AG09319 (cell line): ENCODE measurements around the gene DUSP28.

Experiments used
- DNase-seq: peaks from one replicate; pipeline ENCODE4 v3.0.0-alpha.2; 2010; ENCODE audit warnings: low read depth; ENCODE audit errors: extremely low read depth
- CTCF ChIP-seq: IDR thresholded peaks from 2 replicates; pipeline ENCODE4 v1.5.1; 2011; ENCODE audit warnings: low read depth, mild to moderate bottlenecking, inconsistent platforms, low read length, moderate library complexity

DUSP28 gene

GRCh38 chr2:240590681-240591111, 30.5 kb downstream of the DUSP28 start:
- no peak for TF ChIP-seq CTCF
- no peak for DNase-seq

- TF ChIP-seq CTCF, result no peak
- DNase-seq, result no peak
Observed at GRCh38 chr2:240591226-240591625, 31.1 kb downstream of the DUSP28 start.

- no peak for DNase-seq
- no peak for TF ChIP-seq CTCF
Observed at GRCh38 chr2:240591784-240592183, 31.6 kb downstream of the DUSP28 start.

- no peak for TF ChIP-seq CTCF
- no peak for DNase-seq
Observed at GRCh38 chr2:240593026-240593702, 33.0 kb downstream of the DUSP28 start.

- DNase-seq, result no peak
- no peak for TF ChIP-seq CTCF
Observed at GRCh38 chr2:240593703-240594451, 33.7 kb downstream of the DUSP28 start.

- no peak for DNase-seq
- TF ChIP-seq CTCF, result no peak
Observed at GRCh38 chr2:240594511-240595380, 34.6 kb downstream of the DUSP28 start.
